K562 (cell line): ENCODE measurements around the gene KMT5C. TPM values are rescaled to one million over a fixed set of nuclear protein-coding genes. Genes with fewer than 3 reads are reported as not detected.

Experiments
- ATAC-seq: fragments of 200-7000 bp; cut with Tn5 transposase; 3 replicates; pipeline ENCODE4 v1.9.1; 2020; ENCODE audit warnings: moderate library complexity
- BruUV-seq: library from RNA; stranded (reverse); fragments of 400-500 nt; replicated peaks from 2 replicates; lab custom pipeline; 2021; lab: Mats Ljungman, UMichigan
- CTCF ChIA-PET: fragments of 300-600 bp; formaldehyde crosslinking; extraction: SDS; loops from one replicate; lab custom pipeline; 2021; ENCODE audit warnings: low intra/inter-chr PET ratio; lab: Yijun Ruan, JAX
- POLR2A ChIA-PET: fragments of 300-600, 350-650 bp; sonication (Branson Sonifier 250); formaldehyde crosslinking; extraction: SDS; loops from one replicate; lab custom pipeline; 2021; ENCODE audit warnings: antibody characterized with exemption, inconsistent platforms; lab: Yijun Ruan, JAX
- DNase-seq, 4 experiments: peaks; one replicate each; pipeline versions ENCODE4 v3.0.0 to v3.0.0-alpha.2; 2011 to 2018; ENCODE audit warnings: low spot score in 3 of 4, mixed read lengths in 3 of 4; ENCODE audit errors: extremely low read depth in 1 of 4
- FAIRE-seq: peaks from 2 replicates; lab custom pipeline; 2011; peaks lifted over from hg19 to GRCh38; lab: Jason Lieb, UNC
- H2AFZ ChIP-seq: 2 replicates; pipeline ENCODE4 v1.6.0; 2011; ENCODE audit warnings: low read depth, low read length, control low read depth, inconsistent platforms
- H3K27ac ChIP-seq: fragments of 200-600 bp; 3 replicates; pipeline ENCODE4 v1.8.0; 2011; ENCODE audit warnings: low read depth, mild to moderate bottlenecking, control low read depth, inconsistent platforms, low read length, moderate library complexity, mixed read lengths; ENCODE audit errors: extremely low read depth
- H3K27me3 ChIP-seq, 2 experiments: fragments of 300-600 bp in 1 of 2; 2 replicates in 1 of 2; 3 replicates in 1 of 2; pipeline versions ENCODE4 v1.6.0 to v1.8.0; 2011; ENCODE audit warnings: inconsistent platforms in 2 of 2, low read length in 2 of 2, mild to moderate bottlenecking in 1 of 2, mixed read lengths in 1 of 2, moderate library complexity in 1 of 2; ENCODE audit not compliant: control insufficient read depth in 2 of 2, insufficient read depth in 2 of 2
- H3K36me3 ChIP-seq: fragments of 300-600 bp; 3 replicates; pipeline ENCODE4 v1.8.0; 2011; ENCODE audit warnings: mild to moderate bottlenecking, low read length, inconsistent platforms; ENCODE audit not compliant: control insufficient read depth, insufficient read depth
- H3K4me1 ChIP-seq, 2 experiments: fragments of 200-600 bp in 1 of 2; replicated peaks in 1 of 2; 2 replicates in 1 of 2; 3 replicates in 1 of 2; pipeline versions ENCODE4 v1.5.1 to v1.8.0; 2011; ENCODE audit warnings: inconsistent platforms in 2 of 2, low read length in 2 of 2, mild to moderate bottlenecking in 1 of 2, mixed read lengths in 1 of 2, moderate library complexity in 1 of 2; ENCODE audit not compliant: control insufficient read depth in 2 of 2, insufficient read depth in 2 of 2
- H3K4me2 ChIP-seq: 2 replicates; pipeline ENCODE4 v1.6.1; 2011; ENCODE audit warnings: low read length, control low read depth, inconsistent platforms, mixed read lengths; ENCODE audit not compliant: insufficient read depth
- H3K4me3 ChIP-seq: fragments of 200-600 bp; sonication (generic), shearing (Covaris generic); 2 replicates; pipeline ENCODE4 v1.5.1; 2016; ENCODE audit warnings: control low read depth, inconsistent platforms
- H3K79me2 ChIP-seq: fragments of 200-600 bp; 3 replicates; pipeline ENCODE4 v1.8.0; 2011; ENCODE audit warnings: low read length, inconsistent platforms; ENCODE audit not compliant: control insufficient read depth, insufficient read depth
- H3K9ac ChIP-seq, 2 experiments: 2 replicates each; pipeline versions ENCODE4 v1.6.0 to v1.6.1; 2011; ENCODE audit warnings: low read depth in 2 of 2, low read length in 2 of 2, control low read depth in 1 of 2, inconsistent platforms in 1 of 2, mild to moderate bottlenecking in 1 of 2, mixed read lengths in 1 of 2; ENCODE audit not compliant: insufficient read depth in 1 of 2
- H3K9me1 ChIP-seq: one replicate; pipeline ENCODE4 v1.6.0; 2011; ENCODE audit warnings: inconsistent platforms, mild to moderate bottlenecking, low read length, moderate library complexity; ENCODE audit not compliant: control insufficient read depth, insufficient read depth
- H3K9me3 ChIP-seq: replicated peaks from 2 replicates; pipeline ENCODE4 v1.5.1; 2011; ENCODE audit warnings: low read depth, low read length, inconsistent platforms; ENCODE audit not compliant: control insufficient read depth, insufficient read depth
- H4K20me1 ChIP-seq: replicated peaks from 2 replicates; pipeline ENCODE4 v1.6.1; 2011; ENCODE audit warnings: low read length, inconsistent platforms, mixed read lengths; ENCODE audit not compliant: control insufficient read depth, insufficient read depth
- ATF3 ChIP-seq, 2 experiments: fragments of 450-650 bp in 1 of 2; sonication (generic) in 1 of 2; formaldehyde crosslinking in 1 of 2; IDR thresholded peaks in 1 of 2; conservative IDR thresholded peaks in 1 of 2; 2 replicates each; pipeline versions ENCODE4 v1.6.1 to v1.8.1; 2016 to 2023; ENCODE audit warnings: mild to moderate bottlenecking in 2 of 2, moderate library complexity in 2 of 2, inconsistent platforms in 1 of 2, missing genetic modification reagents in 1 of 2
- CEBPG ChIP-seq, 3 experiments: fragments of 200-800 bp in 1 of 3; sonication (Bioruptor generic) in 1 of 3; sonication (generic) in 1 of 3; formaldehyde crosslinking in 1 of 3; IDR thresholded peaks in 2 of 3; conservative IDR thresholded peaks in 1 of 3; 2 replicates each; pipeline versions ENCODE4 v1.6.1 to v1.8.0; 2016 to 2022; ENCODE audit warnings: missing compliant biosample characterization in 2 of 3, missing genetic modification characterization in 2 of 3, mild to moderate bottlenecking in 1 of 3, missing genetic modification reagents in 1 of 3
- CHD2 ChIP-seq: IDR thresholded peaks from 2 replicates; pipeline ENCODE4 v1.6.1; 2011; ENCODE audit warnings: low read depth, low read length
- CLOCK ChIP-seq: fragments of 250-450 bp; sonication (Bioruptor Pico); IDR thresholded peaks from 2 replicates; pipeline ENCODE4 v1.4.0; 2020; ENCODE audit warnings: mild to moderate bottlenecking, moderate library complexity, borderline replicate concordance
- E2F4 ChIP-seq: sonication (generic); formaldehyde crosslinking; IDR thresholded peaks from 2 replicates; pipeline ENCODE4 v1.8.0; 2022; ENCODE audit warnings: mild to moderate bottlenecking, low read depth, missing genetic modification reagents
- EGR1 ChIP-seq: fragments of 450-650 bp; conservative IDR thresholded peaks from 2 replicates; pipeline ENCODE4 v1.6.1; 2017; ENCODE audit warnings: mild to moderate bottlenecking
- PHB2 ChIP-seq: fragments of 450-650 bp; IDR thresholded peaks from 2 replicates; pipeline ENCODE4 v1.6.1; 2017; ENCODE audit warnings: low read depth
- RAD21 ChIP-seq, 2 experiments: fragments of 250-450 bp in 1 of 2; fragments of 450-650 bp in 1 of 2; sonication (Bioruptor Pico) in 1 of 2; formaldehyde crosslinking in 1 of 2; IDR thresholded peaks in 1 of 2; conservative IDR thresholded peaks in 1 of 2; 2 replicates each; pipeline versions ENCODE4 v1.4.0 to v1.8.0; 2020 to 2022; ENCODE audit warnings: mild to moderate bottlenecking in 2 of 2, moderate library complexity in 1 of 2
- SIN3B ChIP-seq: fragments of 450-650 bp; IDR thresholded peaks from 2 replicates; pipeline ENCODE4 v1.6.1; 2017; ENCODE audit warnings: low read depth, mild to moderate bottlenecking, moderate library complexity
- ZBTB7A ChIP-seq: IDR thresholded peaks from 2 replicates; pipeline ENCODE4 v1.6.1; 2011; ENCODE audit warnings: low read depth, mild to moderate bottlenecking, low read length, moderate library complexity, borderline replicate concordance; ENCODE audit not compliant: control insufficient read depth
- ZNF175 ChIP-seq: fragments of 200-800 bp; sonication (Bioruptor generic); IDR thresholded peaks from 2 replicates; pipeline ENCODE4 v1.6.1; 2016; ENCODE audit warnings: low read depth, mild to moderate bottlenecking, missing genetic modification characterization, missing compliant biosample characterization
- ZNF699 ChIP-seq: fragments of 250-450 bp; sonication (Bioruptor Pico); IDR thresholded peaks from 2 replicates; pipeline ENCODE4 v1.8.0; 2021; ENCODE audit warnings: mild to moderate bottlenecking, moderate library complexity; ENCODE audit not compliant: insufficient replicate concordance
- WGBS: fragments of 100-300 bp; shearing (Covaris generic); methylation state at CpG from one replicate; pipeline ENCODE4 v1.1.6; 2016; ENCODE audit warnings: low coverage, mixed read lengths; ENCODE audit not compliant: insufficient coverage; ENCODE audit errors: missing lambda C conversion rate; 5-methylcytosine and 5-hydroxymethylcytosine counted together
- in situ Hi-C: fragments of 300-500 bp; cut with MboI; formaldehyde crosslinking; loops from 4 replicates; pipeline ENCODE4 v1.15.0; 2018; ENCODE audit warnings: inconsistent platforms, mixed read lengths
- intact Hi-C: fragments of 100-400 bp; cut with micrococcal nuclease; formaldehyde crosslinking; loops from 2 replicates; pipeline ENCODE4 v1.14.2; 2022
- polyA plus RNA-seq, 8 experiments: library from polyadenylated mRNA; depleted of rRNA in 4 of 8; stranded (reverse) in 5 of 8; unstranded in 3 of 8; fragments of >200 nt; fragmentation: Nextera tagmentation in 2 of 8; fragmentation: Illumina TruSeq in 1 of 8; extraction: Ambion mirVana in 2 of 8; extraction: Trizol in 1 of 8; gene quantifications; 2 replicates each; pipeline versions ENCODE4 v1.2.1 to v1.2.3, GENCODE V29; 2011 to 2014; ENCODE audit warnings: inconsistent platforms in 1 of 8, missing spikeins in 1 of 8
- total RNA-seq, 7 experiments: library from RNA; depleted of rRNA in 6 of 7; stranded (reverse); fragments of >200 nt in 6 of 7; fragmentation: Illumina TruSeq in 2 of 7; extraction: Trizol in 2 of 7; gene quantifications; 2 replicates each; pipeline versions ENCODE4 v1.2.1 to v1.2.3, GENCODE V29; 2011 to 2021; ENCODE audit warnings: low replicate concordance in 1 of 7

KMT5C gene
- total and polyA plus RNA-seq, 9 of the 15 experiments (the other 6 are each of a cell fraction or from before 2014, with no cell fraction given): 0.15 to 53.5 (median 16.6) TPM

- peak in 1 of 4 experiments; percentile 28 for DNase-seq
- BruUV-seq: no TSS peak
- TF ChIP-seq CEBPG (CRISPR knock-in tag; IDR thresholded peaks at IDR 0.05) (peak; percentile 60; the same call in 1 of the 2 replicates), CEBPG (tag; conservative IDR thresholded peaks at IDR 0.05 in 1 of 2, IDR thresholded peaks at IDR 0.05 in 1 of 2) (no peak; a peak in 1 of 4 replicates), EGR1 (0 out of 2 replicates have a peak, but pooled peaks have one; percentile 30), PHB2 (no peak), CHD2 (no peak), E2F4 (CRISPR knock-in tag) (no peak), RAD21 (CRISPR knock-in tag; conservative IDR thresholded peaks at IDR 0.05 in 1 of 2, IDR thresholded peaks at IDR 0.05 in 1 of 2) (no peak), ATF3 (IDR thresholded peaks at IDR 0.05) (peak; percentile 53), ATF3 (CRISPR knock-in tag; conservative IDR thresholded peaks at IDR 0.05) (no peak), ZBTB7A (0 out of 2 replicates have a peak, but pooled peaks have one; percentile 18), ZNF175 (CRISPR knock-in tag) (0 out of 2 replicates have a peak, but pooled peaks have one; percentile 35), ZNF699 (CRISPR knock-in tag) (no peak), CLOCK (CRISPR knock-in tag) (no peak), SIN3B (no peak)
These were observed 53.4 kb downstream of the KMT5C start for GRCh38 chr19:55392820-55393761.

More at GRCh38 chr19:55392820-55393761, 53.4 kb downstream of the KMT5C start:
- Histone ChIP-seq H2AFZ (no peak overlapping the region), H3K4me1 (peaks cover 32 to 45% of the 10 kb centered on the region in 2 experiments), H3K9me1 (peaks cover 19% of the 10 kb centered on the region), H4K20me1 (peaks cover 34% of the 10 kb centered on the region), H3K9ac (no peak overlapping the region), H3K9me3 (no peaks in the 10 kb centered on the region), H3K4me2 (no peak overlapping the region), H3K79me2 (peaks cover 19% of the 10 kb centered on the region), H3K4me3 (no peak overlapping the region), H3K27me3 (no peaks in the 10 kb centered on the region), H3K27ac (no peak overlapping the region), H3K36me3 (peaks cover 34% of the 10 kb centered on the region)
- in situ Hi-C loops (no loop called here), intact Hi-C loops (no loop called here)
- ATAC-seq: no peak
- 47% methylated on average over 17 of the region's 18 CpGs for WGBS
- POLR2A ChIA-PET: interaction anchor here (12.9 kb wide), 1 partner anchor 12 kb away, joined by 195 read pairs; the partner anchor contains the start of gene UBE2S
- no peak for FAIRE-seq
- CTCF ChIA-PET: no interaction called here
